ENCODE results near the gene USP25. TPM values are rescaled to one million over a fixed set of nuclear protein-coding genes. Genes with fewer than 3 reads are reported as not detected.

Gene USP25
- total and polyA plus RNA-seq, 9 of the 15 experiments (the other 6 are each of a cell fraction or from before 2014, with no cell fraction given), result 7.8 to 44.9 (median 31.4) TPM

DNA sequence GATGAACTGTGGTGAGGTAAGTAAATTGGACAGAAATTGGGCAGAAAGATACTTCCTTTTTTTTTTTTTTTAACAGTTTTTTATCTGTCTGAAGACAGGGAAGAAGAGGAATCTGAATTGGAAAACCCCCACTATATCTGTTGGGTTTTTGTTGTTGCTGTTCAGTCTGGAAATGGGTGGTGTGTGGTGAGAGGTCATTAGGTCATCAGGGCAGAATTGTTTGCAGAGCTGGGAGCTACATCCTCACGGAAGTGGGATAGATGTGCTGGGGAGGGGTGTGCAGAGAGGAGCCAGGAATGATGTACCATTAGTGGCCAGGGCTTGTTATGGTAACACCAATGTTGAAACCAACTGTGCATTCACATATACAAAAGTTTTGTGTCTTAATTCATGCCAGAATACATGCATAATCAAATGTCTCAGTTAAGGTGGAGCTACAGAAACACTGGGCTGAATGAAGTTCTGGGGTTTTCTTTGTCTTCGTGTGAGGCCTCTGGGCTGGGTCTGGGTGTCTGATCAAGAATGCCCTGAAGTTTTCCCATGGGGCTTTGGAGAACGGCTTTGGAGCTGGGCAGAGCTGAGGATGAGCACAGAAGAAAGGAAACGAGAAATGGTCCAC, 12.4 kb downstream of the USP25 start (continued):
- TF ChIP-seq CHD4 (IDR thresholded peaks at IDR 0.05; ENCODE audit: insufficient read depth, insufficient replicate concordance, low read depth, low read length, poor library complexity, severe bottlenecking) (no peak), SP2 (IDR thresholded peaks at IDR 0.05; ENCODE audit: extremely low read depth, low read depth, low read length, poor library complexity, severe bottlenecking) (no peak), E2F6 (IDR thresholded peaks at IDR 0.05; ENCODE audit: borderline replicate concordance in 1 of 2, extremely low read depth in 1 of 2, insufficient read depth in 1 of 2, insufficient read length in 1 of 2, low read depth in 1 of 2, low read length in 1 of 2, poor library complexity in 1 of 2, severe bottlenecking in 1 of 2) (no peak), POLR2H (tag; IDR thresholded peaks at IDR 0.05; ENCODE audit: low read depth) (no peak), ZNF324 (CRISPR knock-in tag; IDR thresholded peaks at IDR 0.05) (no peak), ZBTB17 (CRISPR knock-in tag; IDR thresholded peaks at IDR 0.05) (no peak)
- TF ChIP-seq, protein P1, sequence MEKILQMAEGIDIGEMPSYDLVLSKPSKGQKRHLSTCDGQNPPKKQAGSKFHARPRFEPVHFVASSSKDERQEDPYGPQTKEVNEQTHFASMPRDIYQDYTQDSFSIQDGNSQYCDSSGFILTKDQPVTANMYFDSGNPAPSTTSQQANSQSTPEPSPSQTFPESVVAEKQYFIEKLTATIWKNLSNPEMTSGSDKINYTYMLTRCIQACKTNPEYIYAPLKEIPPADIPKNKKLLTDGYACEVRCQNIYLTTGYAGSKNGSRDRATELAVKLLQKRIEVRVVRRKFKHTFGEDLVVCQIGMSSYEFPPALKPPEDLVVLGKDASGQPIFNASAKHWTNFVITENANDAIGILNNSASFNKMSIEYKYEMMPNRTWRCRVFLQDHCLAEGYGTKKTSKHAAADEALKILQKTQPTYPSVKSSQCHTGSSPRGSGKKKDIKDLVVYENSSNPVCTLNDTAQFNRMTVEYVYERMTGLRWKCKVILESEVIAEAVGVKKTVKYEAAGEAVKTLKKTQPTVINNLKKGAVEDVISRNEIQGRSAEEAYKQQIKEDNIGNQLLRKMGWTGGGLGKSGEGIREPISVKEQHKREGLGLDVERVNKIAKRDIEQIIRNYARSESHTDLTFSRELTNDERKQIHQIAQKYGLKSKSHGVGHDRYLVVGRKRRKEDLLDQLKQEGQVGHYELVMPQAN (IDR thresholded peaks at IDR 0.05; ENCODE audit: borderline replicate concordance), result no peak
